Globus pallidus (tissue), 1 donor: ENCODE data around the gene FLYWCH1.

Experiments used
- DNase-seq: peaks from one replicate; pipeline ENCODE4 v3.0.0-alpha.2; 2015; ENCODE audit warnings: low spot score

Gene FLYWCH1

GRCh38 chr16:2911638-2912329, at the start of gene FLYWCH1:
Gene FLYWCH1, plus strand, starts transcription at chr16:2911931. Its CDS starts 17,755 bp downstream, at chr16:2929686.
- peak; percentile 97 for DNase-seq

GRCh38 chr16:2865651-2866050, 46.1 kb upstream of the FLYWCH1 start:
- DNase-seq, result no peak

- no peak for DNase-seq
Observed at GRCh38 chr16:2866431-2866830, 45.3 kb upstream of the FLYWCH1 start.

- no peak for DNase-seq
Observed at GRCh38 chr16:2867661-2867986, 44.1 kb upstream of the FLYWCH1 start.

- peak; percentile 88 for DNase-seq
Observed at GRCh38 chr16:2867987-2868789, 43.5 kb upstream of the FLYWCH1 start.

- DNase-seq, result no peak
Observed at GRCh38 chr16:2871926-2872325, 39.8 kb upstream of the FLYWCH1 start.

GRCh38 chr16:2874032-2874911, 37.5 kb upstream of the FLYWCH1 start:
- DNase-seq, result no peak

GRCh38 chr16:2874912-2875362, 36.8 kb upstream of the FLYWCH1 start:
- peak; percentile 74 for DNase-seq

GRCh38 chr16:2879854-2880508, 31.8 kb upstream of the FLYWCH1 start:
- DNase-seq, result no peak

GRCh38 chr16:2881783-2882649, 29.7 kb upstream of the FLYWCH1 start:
- peak; percentile 27 for DNase-seq

- peak; percentile 99 for DNase-seq
Observed at GRCh38 chr16:2882650-2883457, 28.9 kb upstream of the FLYWCH1 start, which contains the start of gene FLYWCH2. Gene FLYWCH2, plus strand, starts transcription at chr16:2883215. Its CDS starts 13,235 bp downstream, at chr16:2896450.

GRCh38 chr16:2883458-2883908, 28.2 kb upstream of the FLYWCH1 start:
- DNase-seq, result peak; percentile 21

GRCh38 chr16:2884041-2884451, 27.7 kb upstream of the FLYWCH1 start:
- no peak for DNase-seq

- DNase-seq, result no peak
Observed at GRCh38 chr16:2894231-2894630, 17.5 kb upstream of the FLYWCH1 start.

- DNase-seq, result no peak
Observed at GRCh38 chr16:2895813-2896212, 15.9 kb upstream of the FLYWCH1 start.

GRCh38 chr16:2896480-2897010, 15.2 kb upstream of the FLYWCH1 start:
- DNase-seq, result no peak

GRCh38 chr16:2897110-2897509, 14.6 kb upstream of the FLYWCH1 start:
- DNase-seq, result no peak

- no peak for DNase-seq
Observed at GRCh38 chr16:2898831-2899563, 12.7 kb upstream of the FLYWCH1 start.

GRCh38 chr16:2899564-2900072, 12.1 kb upstream of the FLYWCH1 start:
- DNase-seq, result no peak
